ENCODE results near the gene EHMT1. TPM values are rescaled to one million over a fixed set of nuclear protein-coding genes. Genes with fewer than 3 reads are reported as not detected.

EHMT1 gene
- total RNA-seq, 4 donors from 2014 or later: 77.1 to 149 (median 86.6) TPM

GRCh38 chr9:137630126-137630525 is 11.3 kb downstream of the EHMT1 start:
- TF ChIP-seq CTCF (IDR thresholded peaks at IDR 0.05) (no peak), POLR2AphosphoS5 (IDR thresholded peaks at IDR 0.05) (no peak), POLR2A (IDR thresholded peaks at IDR 0.05) (no peak), EP300 (IDR thresholded peaks at IDR 0.05) (no peak)
- H3K4me1 ChIP-seq: peaks cover 47% of the 10 kb centered on the region
- no peak overlapping the region for H3K27ac ChIP-seq
- H3K36me3 ChIP-seq: no peaks in the 10 kb centered on the region
- no peaks in the 10 kb centered on the region for H3K9me3 ChIP-seq
- no peaks in the 10 kb centered on the region for H3K27me3 ChIP-seq
- no peak overlapping the region for H3K4me3 ChIP-seq
- no peak for DNase-seq (ENCODE audit: low spot score in 2 of 2)
- 47% methylated on average over 1 of the region's 1 CpG for WGBS

GRCh38 chr9:137630679-137631078 is 11.9 kb downstream of the EHMT1 start:
- H3K36me3 ChIP-seq: no peaks in the 10 kb centered on the region
- no peak overlapping the region for H3K4me3 ChIP-seq
- no peak for DNase-seq (ENCODE audit: low spot score in 2 of 2)
- WGBS: 74% methylated on average over 4 of the region's 4 CpGs
- TF ChIP-seq POLR2A (IDR thresholded peaks at IDR 0.05): no peak
- TF ChIP-seq POLR2AphosphoS5 (IDR thresholded peaks at IDR 0.05): no peak
- no peak for TF ChIP-seq CTCF (IDR thresholded peaks at IDR 0.05)
- no peak for TF ChIP-seq EP300 (IDR thresholded peaks at IDR 0.05)
- no peak overlapping the region for H3K27ac ChIP-seq
- H3K27me3 ChIP-seq: no peaks in the 10 kb centered on the region
- H3K4me1 ChIP-seq: peaks cover 47% of the 10 kb centered on the region
- H3K9me3 ChIP-seq: no peaks in the 10 kb centered on the region

DNA sequence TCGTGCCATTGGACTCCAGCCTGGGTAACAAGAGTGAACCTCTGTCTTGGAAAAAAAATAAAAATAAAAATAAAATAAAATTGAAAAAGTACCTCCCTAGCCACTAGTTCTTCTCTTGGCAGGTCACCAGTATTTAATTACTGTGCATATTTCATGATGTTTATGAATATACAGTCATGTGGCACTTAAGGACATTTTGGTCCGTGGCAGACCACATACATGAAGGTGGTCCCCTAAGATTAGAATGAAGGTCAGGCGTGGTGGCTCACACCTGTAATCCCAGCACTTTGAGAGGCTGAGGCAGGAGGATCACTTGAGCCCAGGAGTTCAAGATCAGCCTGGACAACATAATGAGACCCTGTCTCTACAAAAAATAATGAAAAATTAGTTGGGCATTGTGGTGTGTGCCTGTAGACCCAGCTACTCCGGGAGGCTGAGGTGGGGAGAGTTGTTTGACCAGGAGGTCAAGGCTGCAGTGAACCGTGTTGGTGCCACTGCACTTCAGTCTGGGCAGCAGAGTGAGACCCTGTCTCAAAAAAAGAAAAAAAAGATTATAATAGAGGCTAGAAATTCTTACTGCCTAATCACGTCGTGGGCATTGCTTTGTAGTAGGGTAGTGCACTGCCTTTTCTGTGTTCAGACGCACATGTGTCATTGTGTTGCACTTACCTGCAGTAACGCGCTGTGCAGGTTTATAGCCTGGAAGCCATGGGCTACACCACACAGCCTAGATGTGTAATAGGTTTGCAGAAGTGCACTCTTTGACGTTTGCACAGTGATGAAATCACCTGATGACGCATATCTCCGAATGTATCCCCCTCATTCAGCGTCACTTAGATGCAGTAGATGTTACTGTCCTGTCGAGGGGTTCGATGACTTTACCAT is 12.8 kb downstream of the EHMT1 start:
- Histone ChIP-seq H3K27me3 (no peaks in the 10 kb centered on the region), H3K27ac (no peak overlapping the region), H3K4me1 (peaks cover 47% of the 10 kb centered on the region), H3K9me3 (no peaks in the 10 kb centered on the region), H3K36me3 (no peaks in the 10 kb centered on the region), H3K4me3 (no peak overlapping the region)
- DNase-seq (ENCODE audit: low spot score in 2 of 2): no peak
- TF ChIP-seq EP300 (IDR thresholded peaks at IDR 0.05) (no peak), POLR2AphosphoS5 (IDR thresholded peaks at IDR 0.05) (no peak), CTCF (IDR thresholded peaks at IDR 0.05) (no peak), POLR2A (IDR thresholded peaks at IDR 0.05) (no peak)
- 90% methylated on average over 16 of the region's 16 CpGs for WGBS

- peaks cover 47% of the 10 kb centered on the region for H3K4me1 ChIP-seq
- no peaks in the 10 kb centered on the region for H3K27me3 ChIP-seq
- H3K4me3 ChIP-seq: no peak overlapping the region
- 73% methylated on average over 18 of the region's 23 CpGs for WGBS
- no peak for TF ChIP-seq EP300 (IDR thresholded peaks at IDR 0.05)
- TF ChIP-seq POLR2AphosphoS5 (IDR thresholded peaks at IDR 0.05): no peak
- no peak for TF ChIP-seq POLR2A (IDR thresholded peaks at IDR 0.05)
- no peak for TF ChIP-seq CTCF (IDR thresholded peaks at IDR 0.05)
- H3K27ac ChIP-seq: peak overlapping the region; percentile 10
- H3K9me3 ChIP-seq: no peaks in the 10 kb centered on the region
- no peaks in the 10 kb centered on the region for H3K36me3 ChIP-seq
- DNase-seq (ENCODE audit: low spot score in 2 of 2): no peak
These were observed 13.7 kb downstream of the EHMT1 start for GRCh38 chr9:137632230-137633161.

DNA sequence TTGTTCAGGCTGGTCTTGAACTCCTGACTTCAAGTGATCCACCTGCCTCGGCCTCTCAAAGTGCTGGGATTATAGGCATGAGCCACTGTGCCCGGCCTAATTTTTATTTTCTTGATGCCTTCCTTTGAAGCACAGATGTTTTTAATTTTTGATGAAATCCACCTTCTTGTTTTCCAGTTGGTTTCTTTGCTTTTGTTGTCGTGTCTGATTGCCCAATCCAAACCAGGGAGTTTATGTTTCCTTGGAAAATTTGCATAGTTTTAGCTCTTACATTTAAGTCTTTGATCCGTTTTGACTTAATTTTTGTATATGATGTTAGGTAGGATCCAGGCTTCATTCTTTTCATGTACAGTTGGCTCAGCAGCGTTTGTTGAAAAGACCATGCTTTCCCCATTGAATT is 15.2 kb downstream of the EHMT1 start:
- no peak for DNase-seq (ENCODE audit: low spot score in 2 of 2)
- 75% methylated on average over 5 of the region's 5 CpGs for WGBS
- no peak overlapping the region for H3K27ac ChIP-seq
- TF ChIP-seq POLR2A (IDR thresholded peaks at IDR 0.05) (no peak), POLR2AphosphoS5 (IDR thresholded peaks at IDR 0.05) (no peak), CTCF (IDR thresholded peaks at IDR 0.05) (no peak), EP300 (IDR thresholded peaks at IDR 0.05) (no peak)
- H3K27me3 ChIP-seq: no peaks in the 10 kb centered on the region
- no peaks in the 10 kb centered on the region for H3K9me3 ChIP-seq
- H3K4me3 ChIP-seq: no peak overlapping the region
- H3K4me1 ChIP-seq: peaks cover 35% of the 10 kb centered on the region
- no peaks in the 10 kb centered on the region for H3K36me3 ChIP-seq
